Endodermal cell (in vitro differentiated cells): ENCODE data around the gene ZNF655. TPM values are rescaled to one million over a fixed set of nuclear protein-coding genes. Genes with fewer than 3 reads are reported as not detected.

Source experiments
- DNase-seq: peaks from one replicate; pipeline ENCODE4 v3.0.0-alpha.2; 2017
- H3K27ac ChIP-seq: 2 replicates; pipeline ENCODE4 v1.5.1; 2013; ENCODE audit warnings: mild to moderate bottlenecking, low read depth, low read length, moderate library complexity
- H3K27me3 ChIP-seq: 2 replicates; pipeline ENCODE4 v1.6.1; 2013; ENCODE audit warnings: mild to moderate bottlenecking, low read length, moderate library complexity; ENCODE audit not compliant: insufficient read depth, control insufficient read depth, poor library complexity, severe bottlenecking
- H3K36me3 ChIP-seq: 2 replicates; pipeline ENCODE4 v1.7.0; 2013; ENCODE audit warnings: mild to moderate bottlenecking, low read length, moderate library complexity; ENCODE audit not compliant: control insufficient read depth, insufficient read depth
- H3K4me1 ChIP-seq: one replicate; pipeline ENCODE4 v1.7.0; 2013; ENCODE audit warnings: low read length; ENCODE audit not compliant: control insufficient read depth, insufficient read depth
- H3K4me3 ChIP-seq: 2 replicates; pipeline ENCODE4 v1.5.1; 2013; ENCODE audit warnings: mild to moderate bottlenecking, low read length, moderate library complexity
- H3K9ac ChIP-seq: 2 replicates; pipeline ENCODE4 v1.6.1; 2013; ENCODE audit warnings: mild to moderate bottlenecking, low read length, moderate library complexity; ENCODE audit not compliant: poor library complexity, severe bottlenecking; ENCODE audit errors: extremely low read depth
- H3K9me3 ChIP-seq: 2 replicates; pipeline ENCODE4 v1.6.1; 2013; ENCODE audit warnings: mild to moderate bottlenecking, low read length, moderate library complexity; ENCODE audit not compliant: control insufficient read depth
- H3K27ac Mint-ChIP-seq: 2 replicates; pipeline ENCODE4 v1.8.0; 2020; ENCODE audit warnings: mixed read lengths
- H3K27me3 Mint-ChIP-seq: 2 replicates; pipeline ENCODE4 v1.8.0; 2021; ENCODE audit warnings: mild to moderate bottlenecking, mixed read lengths; ENCODE audit not compliant: insufficient read depth
- H3K36me3 Mint-ChIP-seq: 2 replicates; pipeline ENCODE4 v1.8.0; 2020; ENCODE audit warnings: low read depth, mixed read lengths
- H3K4me1 Mint-ChIP-seq: 2 replicates; pipeline ENCODE4 v1.8.0; 2020; ENCODE audit warnings: mixed read lengths
- H3K4me3 Mint-ChIP-seq: 2 replicates; pipeline ENCODE4 v1.8.0; 2020; ENCODE audit warnings: mild to moderate bottlenecking, moderate library complexity, mixed read lengths
- H3K9me3 Mint-ChIP-seq: 2 replicates; pipeline ENCODE4 v1.8.0; 2020; ENCODE audit warnings: mild to moderate bottlenecking, mixed read lengths
- CTCF ChIP-seq: fragments of 200-600 bp; sonication (generic); conservative IDR thresholded peaks from 2 replicates; pipeline ENCODE4 v1.5.0; 2021; ENCODE audit warnings: antibody characterized with exemption, mild to moderate bottlenecking
- WGBS, 2 experiments: methylation state at CpG; one replicate each; pipeline versions ENCODE4 v1.1.5 to v1.1.7; 2013; ENCODE audit warnings: missing lambda C conversion rate in 2 of 2, mixed read lengths in 1 of 2; ENCODE audit not compliant: insufficient coverage in 1 of 2, insufficient read length in 1 of 2; 5-methylcytosine and 5-hydroxymethylcytosine counted together
- total RNA-seq, 2 donors: library from RNA; stranded (reverse); fragmentation: NEBNext Ultra II Directional in 1 of 2; extraction: Animal tissue kit (Norgen Biotek cat#: 25700) in 1 of 2; gene quantifications; 2 replicates in 1 of 2; 3 replicates in 1 of 2; pipeline ENCODE4 v1.2.1, GENCODE V29; 2021

ZNF655 gene
- total RNA-seq, 2 donors from 2014 or later: 57.0 to 58.2 TPM

- no peak overlapping the region for H3K4me3 ChIP-seq
- TF ChIP-seq CTCF: no peak
- no peak overlapping the region for H3K9ac ChIP-seq
- H3K27me3 ChIP-seq: peaks cover 11% of the 10 kb centered on the region
- Mint-ChIP-seq H3K36me3 (no peaks in the 10 kb centered on the region), H3K27ac (no peak overlapping the region), H3K9me3 (no peaks in the 10 kb centered on the region), H3K4me1 (no peaks in the 10 kb centered on the region), H3K27me3 (peaks cover 4% of the 10 kb centered on the region), H3K4me3 (no peak overlapping the region)
- H3K9me3 ChIP-seq: no peaks in the 10 kb centered on the region
- no peaks in the 10 kb centered on the region for H3K36me3 ChIP-seq
- no peak for DNase-seq
- WGBS, 2 experiments: 91% methylated on average over 3 of the region's 3 CpGs; no CpG with 5 or more reads in 1 of the 2 experiments
- no peak overlapping the region for H3K27ac ChIP-seq
- no peaks in the 10 kb centered on the region for H3K4me1 ChIP-seq
Measured at GRCh38 chr7:99588868-99589267, 30.4 kb downstream of the ZNF655 start.

DNA sequence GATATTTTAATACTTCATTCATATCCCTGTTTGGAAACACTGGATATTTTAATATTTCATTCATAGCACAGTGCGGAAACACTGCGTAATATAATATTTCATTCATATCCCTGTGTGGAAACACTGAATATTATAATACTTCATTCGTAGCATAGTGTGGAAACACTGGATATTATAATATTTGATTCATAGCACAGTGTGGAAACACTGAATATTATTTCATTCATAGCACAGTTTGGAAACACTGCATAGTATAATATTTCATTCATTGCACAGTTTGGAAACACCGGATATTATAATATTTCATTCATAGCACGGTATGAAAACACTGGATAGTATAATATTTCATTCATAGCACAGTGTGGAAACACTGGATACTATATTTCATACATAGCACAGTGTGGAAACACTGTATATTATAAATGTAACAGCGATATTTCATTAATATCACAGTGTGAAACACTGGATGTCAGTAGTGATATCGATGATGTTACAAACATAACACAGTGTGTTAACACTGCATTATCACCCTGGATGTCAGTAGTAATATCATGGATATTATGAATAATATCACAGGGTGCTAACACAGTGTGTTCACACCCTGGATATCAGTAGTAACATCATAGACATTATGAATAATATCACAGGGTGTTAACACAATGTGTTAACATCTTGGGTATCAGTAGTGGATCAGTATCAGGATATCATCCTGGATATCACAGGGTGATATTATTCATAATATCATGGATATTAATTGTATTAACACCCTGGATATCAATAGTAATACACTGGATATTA is 36.7 kb downstream of the ZNF655 start:
- DNase-seq: no peak
- Histone ChIP-seq H3K9me3 (no peaks in the 10 kb centered on the region), H3K36me3 (no peaks in the 10 kb centered on the region), H3K4me1 (no peaks in the 10 kb centered on the region), H3K27me3 (no peaks in the 10 kb centered on the region), H3K4me3 (no peak overlapping the region), H3K9ac (no peak overlapping the region), H3K27ac (no peak overlapping the region)
- 93 to 94% methylated on average over 4 to 6 of the region's 7 CpGs for WGBS, 2 experiments
- Mint-ChIP-seq H3K27ac (no peak overlapping the region), H3K4me3 (no peak overlapping the region), H3K4me1 (no peaks in the 10 kb centered on the region), H3K27me3 (no peaks in the 10 kb centered on the region), H3K9me3 (no peaks in the 10 kb centered on the region), H3K36me3 (no peaks in the 10 kb centered on the region)
- no peak for TF ChIP-seq CTCF

DNA sequence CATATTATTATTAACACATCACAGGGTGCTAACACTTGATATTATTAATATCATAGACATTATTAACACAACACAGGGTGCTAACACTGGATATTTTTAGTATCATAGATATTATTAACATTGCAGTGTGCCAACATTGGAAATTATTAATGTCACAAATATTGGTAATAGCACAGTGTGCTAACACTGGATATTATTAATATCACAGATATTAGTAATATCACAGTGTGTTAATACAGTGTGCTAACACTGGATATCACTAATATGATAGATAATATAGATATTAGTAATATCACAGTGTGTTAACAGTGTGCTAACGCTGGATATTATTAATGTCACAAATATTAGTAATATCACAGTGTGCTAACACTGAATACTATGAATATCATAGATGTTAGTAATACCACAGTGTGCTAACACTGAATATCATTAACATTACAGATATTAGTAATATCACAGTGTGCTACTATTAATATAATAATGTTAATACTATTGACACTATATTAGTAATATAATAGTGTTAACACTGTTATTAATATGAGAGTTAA is 38.0 kb downstream of the ZNF655 start:
- no peaks in the 10 kb centered on the region for H3K4me1 ChIP-seq
- H3K27me3 Mint-ChIP-seq: no peaks in the 10 kb centered on the region
- H3K9ac ChIP-seq: no peak overlapping the region
- no peak for TF ChIP-seq CTCF
- no peak overlapping the region for H3K27ac ChIP-seq
- no peak for DNase-seq
- H3K27ac Mint-ChIP-seq: no peak overlapping the region
- no peaks in the 10 kb centered on the region for H3K27me3 ChIP-seq
- H3K4me3 ChIP-seq: no peak overlapping the region
- no peak overlapping the region for H3K4me3 Mint-ChIP-seq
- no peaks in the 10 kb centered on the region for H3K4me1 Mint-ChIP-seq
- no peaks in the 10 kb centered on the region for H3K9me3 Mint-ChIP-seq
- WGBS, 2 experiments: no CpG with 5 or more reads among the region's 1 CpG
- H3K9me3 ChIP-seq: no peaks in the 10 kb centered on the region
- H3K36me3 Mint-ChIP-seq: no peaks in the 10 kb centered on the region
- H3K36me3 ChIP-seq: no peaks in the 10 kb centered on the region
